Urinary bladder (tissue), 4 donors: ENCODE measurements around the gene MED12L. TPM values are rescaled to one million over a fixed set of nuclear protein-coding genes. Genes with fewer than 3 reads are reported as not detected.

Experiments used
- DNase-seq: peaks from one replicate; pipeline ENCODE4 v3.0.0-alpha.2; 2015; ENCODE audit errors: extremely low spot score
- H3K27ac ChIP-seq: one replicate; pipeline ENCODE4 v1.5.1; 2013; ENCODE audit warnings: low read depth, mild to moderate bottlenecking, moderate library complexity
- H3K36me3 ChIP-seq: one replicate; pipeline ENCODE4 v1.6.1; 2013; ENCODE audit warnings: mild to moderate bottlenecking, moderate library complexity; ENCODE audit not compliant: insufficient read depth
- H3K4me1 ChIP-seq: one replicate; pipeline ENCODE4 v1.6.1; 2013; ENCODE audit warnings: mild to moderate bottlenecking, moderate library complexity; ENCODE audit not compliant: insufficient read depth
- H3K4me3 ChIP-seq: one replicate; pipeline ENCODE4 v1.5.1; 2013; ENCODE audit warnings: low read depth, low read length
- WGBS: extraction: QIAGEN DNeasy Blood & Tissue Kit; methylation state at CpG from one replicate; pipeline ENCODE4 v1.1.7; 2013; 5-methylcytosine and 5-hydroxymethylcytosine counted together
- polyA plus RNA-seq: library from polyadenylated mRNA; stranded (reverse); fragments of 200-250 nt; gene quantifications from one replicate; pipeline ENCODE4 v1.2.3, GENCODE V29; 2013
- total RNA-seq: library from RNA; depleted of rRNA; stranded (reverse); fragments of >200 nt; gene quantifications from one replicate; pipeline ENCODE4 v1.2.3, GENCODE V29; 2014
- donor health status: healthy with polysubstance abuse.
- donor health status: healthy.

Gene MED12L
- total and polyA plus RNA-seq, 2 donors = 0.11 to 3.1 TPM

GRCh38 chr3:151306168-151306810, 220.8 kb downstream of the MED12L start:
- H3K27ac ChIP-seq = no peak overlapping the region
- H3K4me3 ChIP-seq = no peak overlapping the region
- no peak for DNase-seq
- H3K36me3 ChIP-seq = no peaks in the 10 kb centered on the region
- 90% methylated on average over 6 of the region's 6 CpGs for WGBS
- H3K4me1 ChIP-seq = no peaks in the 10 kb centered on the region

DNA sequence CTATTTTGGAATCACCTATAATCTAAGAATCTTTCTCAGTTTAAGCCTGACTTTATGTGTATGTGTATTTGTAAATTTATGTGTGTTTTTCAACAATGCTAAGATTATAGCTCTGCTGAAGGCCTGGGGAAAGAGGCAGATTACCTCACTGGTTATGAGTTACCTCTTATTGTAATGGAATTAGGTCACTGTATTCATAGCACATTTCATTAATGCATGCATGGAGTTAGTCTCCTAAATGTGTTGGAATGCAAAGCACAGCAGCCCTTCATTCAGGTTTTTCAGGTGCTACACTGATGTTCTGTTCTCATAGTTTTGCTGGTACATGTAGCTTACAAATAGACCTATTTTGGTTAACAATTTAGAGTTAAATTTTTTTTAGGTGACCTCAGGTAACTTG, 221.7 kb downstream of the MED12L start:
- no peak overlapping the region for H3K4me3 ChIP-seq
- no peaks in the 10 kb centered on the region for H3K4me1 ChIP-seq
- no peak overlapping the region for H3K27ac ChIP-seq
- DNase-seq = no peak
- no peaks in the 10 kb centered on the region for H3K36me3 ChIP-seq

DNA sequence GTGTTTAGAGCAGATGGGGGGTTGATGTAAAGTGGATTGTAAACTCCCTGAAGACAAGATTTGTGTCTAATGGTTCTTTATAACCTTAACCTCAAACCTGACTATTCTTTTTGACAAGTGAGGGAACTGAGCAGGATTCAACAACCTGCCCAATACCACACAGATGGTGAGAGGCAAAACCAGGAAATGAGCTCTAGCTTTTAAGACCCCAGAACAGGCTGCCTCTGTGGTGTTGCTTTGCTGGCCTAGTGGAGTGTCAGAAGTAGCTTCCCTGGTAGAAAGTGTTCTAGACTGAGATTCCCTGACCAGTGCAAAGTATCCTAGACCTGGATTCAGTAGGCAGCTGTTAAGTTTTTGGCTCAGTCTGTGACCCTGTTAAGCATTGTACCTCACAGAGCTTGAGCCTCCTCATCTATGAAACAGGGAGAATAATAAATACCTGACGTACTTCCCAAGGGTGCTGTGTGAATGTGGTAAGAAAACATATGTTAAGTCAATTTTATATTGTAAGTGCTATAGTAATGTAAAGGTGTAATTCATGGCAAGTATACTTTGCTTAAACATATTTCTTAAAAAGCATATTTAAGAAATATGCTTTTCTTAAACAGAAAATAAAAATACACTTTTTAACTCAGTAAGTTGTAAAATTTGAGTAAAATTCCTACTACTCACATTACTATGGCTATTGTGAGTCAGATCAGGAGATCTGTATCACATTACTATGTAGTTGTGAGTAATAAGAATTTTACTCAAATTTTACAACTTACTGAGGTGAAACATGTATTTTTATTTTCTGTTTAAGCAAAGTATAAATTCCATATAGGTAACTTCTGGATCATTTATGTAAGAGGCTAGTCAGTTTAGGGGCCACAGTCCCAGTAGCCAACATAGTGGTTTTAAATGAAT, 222.4 kb downstream of the MED12L start:
- WGBS = 91% methylated on average over 1 of the region's 1 CpG
- Histone ChIP-seq H3K36me3 (no peaks in the 10 kb centered on the region), H3K4me1 (no peaks in the 10 kb centered on the region), H3K27ac (no peak overlapping the region), H3K4me3 (no peak overlapping the region)
- DNase-seq = no peak

DNA sequence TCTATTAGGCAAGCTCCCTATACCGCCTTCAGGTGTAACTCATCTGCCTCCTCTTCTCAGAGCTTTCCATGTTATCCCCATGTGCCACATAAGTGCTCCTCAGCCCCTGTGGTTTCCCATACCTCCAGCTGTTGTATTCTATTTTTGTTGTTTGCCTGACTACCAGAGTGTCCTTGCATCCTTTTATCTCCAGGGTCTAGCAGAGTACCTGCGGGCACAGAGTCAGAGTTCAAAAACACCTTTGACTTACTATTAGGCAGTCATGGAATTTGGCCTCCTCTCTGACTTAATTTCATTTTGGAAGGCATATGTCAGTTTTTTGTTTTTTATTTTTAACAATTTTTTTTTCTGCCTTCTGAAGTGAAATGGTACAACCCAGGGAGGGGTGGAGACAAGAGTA, 224.1 kb downstream of the MED12L start:
- WGBS = 96% methylated on average over 2 of the region's 2 CpGs
- DNase-seq = no peak
- Histone ChIP-seq H3K27ac (no peak overlapping the region), H3K4me3 (no peak overlapping the region), H3K4me1 (no peaks in the 10 kb centered on the region), H3K36me3 (no peaks in the 10 kb centered on the region)

DNA sequence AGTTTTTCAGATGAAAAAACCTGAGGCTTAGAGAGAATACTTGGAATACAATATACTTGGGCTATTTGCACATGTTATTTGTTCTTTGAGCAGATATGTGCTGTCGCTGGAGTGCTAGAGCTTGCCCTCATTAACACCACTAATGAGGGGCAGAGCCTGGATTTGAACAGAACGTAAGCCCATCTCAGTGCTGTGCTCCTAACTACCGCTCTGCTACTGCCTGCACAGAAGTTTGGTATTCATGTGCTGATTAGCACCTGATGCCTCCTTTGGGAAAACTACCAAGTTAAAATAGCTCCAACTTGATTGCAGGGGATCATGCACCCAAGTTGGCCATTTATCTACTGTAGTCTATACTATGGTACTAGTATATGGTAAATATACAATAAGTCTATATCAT, 227.5 kb downstream of the MED12L start:
- no peaks in the 10 kb centered on the region for H3K4me1 ChIP-seq
- 92% methylated on average over 3 of the region's 3 CpGs for whole genome bisulfite sequencing
- no peaks in the 10 kb centered on the region for H3K36me3 ChIP-seq
- no peak overlapping the region for H3K4me3 ChIP-seq
- no peak overlapping the region for H3K27ac ChIP-seq
- DNase-seq = no peak

DNA sequence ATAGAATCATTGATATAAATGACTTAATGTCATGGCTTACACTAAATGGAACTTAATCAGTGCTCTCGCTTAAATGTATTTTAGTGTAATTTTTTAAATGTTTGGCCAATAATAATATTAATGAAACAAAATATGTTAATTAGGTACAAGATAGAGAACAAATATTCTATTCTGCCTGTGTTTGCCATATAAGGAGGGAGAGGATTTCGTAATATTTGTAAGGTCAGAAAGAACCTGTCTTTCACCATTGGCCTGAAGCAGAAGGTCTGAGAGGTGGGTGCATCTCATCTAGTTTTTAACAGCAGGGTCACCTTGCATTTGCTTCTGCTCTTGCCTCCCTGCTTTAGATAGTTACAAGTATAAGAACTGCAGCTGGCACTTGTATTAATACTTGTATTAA, 228.7 kb downstream of the MED12L start:
- WGBS = 74% methylated on average over 2 of the region's 2 CpGs
- Histone ChIP-seq H3K4me3 (no peak overlapping the region), H3K27ac (no peak overlapping the region), H3K4me1 (no peaks in the 10 kb centered on the region), H3K36me3 (no peaks in the 10 kb centered on the region)
- no peak for DNase-seq

- DNase-seq = no peak
- WGBS = 95% methylated on average over 5 of the region's 5 CpGs
- Histone ChIP-seq H3K36me3 (no peaks in the 10 kb centered on the region), H3K4me3 (no peak overlapping the region), H3K27ac (no peak overlapping the region), H3K4me1 (no peaks in the 10 kb centered on the region)
Observed at GRCh38 chr3:151314593-151314992, 229.1 kb downstream of the MED12L start.

DNA sequence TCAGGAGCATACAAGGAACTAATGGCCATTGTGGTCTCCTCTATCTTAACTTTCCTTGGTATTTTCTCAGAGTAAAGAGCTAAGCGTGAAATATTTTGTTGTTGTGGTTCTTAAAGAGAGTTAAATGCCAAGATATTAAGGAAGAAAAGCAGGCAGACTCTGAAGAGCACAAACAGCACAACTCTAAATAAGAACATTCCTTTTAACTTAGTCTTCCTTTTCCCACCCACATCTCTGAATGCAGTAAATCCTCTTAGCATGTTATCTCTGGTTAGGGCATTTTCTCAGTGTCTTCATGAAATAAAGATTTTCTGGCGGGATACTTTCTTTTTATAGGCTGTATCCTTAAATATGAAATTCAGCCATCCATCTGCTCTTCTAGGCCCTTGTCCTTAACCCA, 229.7 kb downstream of the MED12L start:
- 66% methylated on average over 2 of the region's 2 CpGs for WGBS
- no peak overlapping the region for H3K4me3 ChIP-seq

DNA sequence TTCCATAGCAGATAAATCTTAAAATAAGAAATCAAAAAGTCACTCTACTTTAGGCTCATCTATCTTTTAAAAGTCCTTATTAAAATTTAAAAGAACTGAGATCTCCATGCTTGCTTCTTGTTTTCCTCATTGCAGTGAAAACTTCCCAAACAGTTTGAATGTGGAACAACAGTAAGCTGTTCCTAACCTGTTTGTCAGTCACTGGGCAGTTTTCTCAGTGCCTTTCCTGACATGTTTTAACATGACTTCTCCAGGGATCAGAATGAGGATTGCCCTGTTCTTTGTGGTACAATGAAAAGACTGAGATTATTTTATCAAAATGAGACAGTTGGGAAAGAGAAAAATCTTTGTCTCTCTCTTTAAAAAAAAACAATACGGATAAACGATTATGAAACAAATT, 230.4 kb downstream of the MED12L start:
- DNase-seq = peak; percentile 48
- no peak overlapping the region for H3K4me3 ChIP-seq
- H3K4me1 ChIP-seq = no peaks in the 10 kb centered on the region
- WGBS = 80% methylated on average over 2 of the region's 2 CpGs
- no peaks in the 10 kb centered on the region for H3K36me3 ChIP-seq
- no peak overlapping the region for H3K27ac ChIP-seq

More for the DNA sequence above, 229.7 kb downstream of the MED12L start:
- no peak overlapping the region for H3K27ac ChIP-seq
- DNase-seq = no peak
- H3K4me1 ChIP-seq = no peaks in the 10 kb centered on the region
- no peaks in the 10 kb centered on the region for H3K36me3 ChIP-seq

DNA sequence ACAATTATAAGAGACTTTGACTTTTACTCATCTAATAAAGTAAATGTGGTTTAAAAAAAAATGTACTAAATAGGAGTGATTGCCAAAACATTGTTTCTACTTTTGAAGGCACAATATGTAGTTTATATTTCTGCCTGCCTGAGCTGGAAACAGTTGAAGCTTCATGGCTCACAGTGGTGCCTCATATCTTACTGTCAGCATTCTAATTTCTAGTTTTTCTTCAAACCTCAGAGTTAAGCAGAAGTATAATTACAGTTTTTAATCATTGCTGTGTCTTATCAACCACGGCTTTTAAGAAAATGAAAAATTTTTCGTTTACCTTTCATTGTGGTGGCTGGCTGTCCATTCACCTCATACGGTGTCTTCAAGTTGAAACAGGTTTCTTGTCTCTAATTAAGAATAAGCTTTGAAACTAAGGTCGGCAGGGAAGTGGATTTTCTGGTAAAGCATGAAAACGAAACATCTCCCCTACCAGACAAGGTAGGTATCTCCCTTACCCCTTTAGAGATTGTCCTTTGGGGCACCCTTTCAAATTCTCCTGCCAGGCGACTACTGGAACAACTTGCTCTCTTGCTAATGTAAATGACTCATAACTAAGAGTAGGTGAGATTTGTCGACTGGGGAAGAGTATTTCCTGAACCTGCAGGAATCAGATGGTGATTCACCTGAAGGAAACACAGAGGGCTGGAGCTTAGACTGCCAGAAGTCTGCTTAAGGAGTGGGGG, 231.0 kb downstream of the MED12L start, which contains the start of gene GPR87:
GPR87 (minus strand) TSS at position 554 of the 725 bp plus-strand sequence. CDS start 16,720 bp downstream, outside the sequence.
- DNase-seq = peak; percentile 56
- Histone ChIP-seq H3K36me3 (no peaks in the 10 kb centered on the region), H3K27ac (peak within 1 kb of the TSS; percentile 29), H3K4me3 (no peak within 1 kb of the TSS), H3K4me1 (no peaks in the 10 kb centered on the region)
- WGBS = 69% methylated on average over 7 of the region's 7 CpGs

GRCh38 chr3:151318313-151318712, 232.8 kb downstream of the MED12L start:
- no peaks in the 10 kb centered on the region for H3K36me3 ChIP-seq
- no peak overlapping the region for H3K27ac ChIP-seq
- no peaks in the 10 kb centered on the region for H3K4me1 ChIP-seq
- no peak overlapping the region for H3K4me3 ChIP-seq
- DNase-seq = no peak

DNA sequence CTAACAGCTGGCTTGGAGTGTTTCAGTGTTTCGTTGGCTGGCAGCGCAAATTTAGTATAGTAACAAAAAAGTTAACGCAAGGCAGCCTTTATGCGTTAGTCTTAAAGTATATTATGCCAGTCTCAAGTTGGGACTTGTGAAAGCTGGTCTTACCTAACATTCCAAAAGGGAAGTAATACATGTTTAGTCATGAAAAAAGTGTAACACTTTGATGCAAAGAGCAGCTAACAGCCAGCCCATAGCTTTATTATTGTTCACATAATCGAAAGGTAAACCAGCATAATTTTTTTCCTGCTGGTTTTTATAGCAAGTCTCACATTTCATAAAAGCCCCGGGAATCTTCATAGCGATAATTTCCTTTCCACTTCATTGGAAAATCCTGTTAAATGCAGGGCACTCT, 233.5 kb downstream of the MED12L start:
- no peak overlapping the region for H3K4me3 ChIP-seq
- H3K36me3 ChIP-seq = no peaks in the 10 kb centered on the region
- DNase-seq = peak; percentile 54
- H3K27ac ChIP-seq = no peak overlapping the region
- no peaks in the 10 kb centered on the region for H3K4me1 ChIP-seq
- 74% methylated on average over 7 of the region's 7 CpGs for WGBS

- Histone ChIP-seq H3K4me1 (no peaks in the 10 kb centered on the region), H3K27ac (no peak overlapping the region), H3K36me3 (no peaks in the 10 kb centered on the region), H3K4me3 (no peak overlapping the region)
- WGBS = 79% methylated on average over 4 of the region's 4 CpGs
- no peak for DNase-seq
Observed at GRCh38 chr3:151319628-151320027, 234.2 kb downstream of the MED12L start.

DNA sequence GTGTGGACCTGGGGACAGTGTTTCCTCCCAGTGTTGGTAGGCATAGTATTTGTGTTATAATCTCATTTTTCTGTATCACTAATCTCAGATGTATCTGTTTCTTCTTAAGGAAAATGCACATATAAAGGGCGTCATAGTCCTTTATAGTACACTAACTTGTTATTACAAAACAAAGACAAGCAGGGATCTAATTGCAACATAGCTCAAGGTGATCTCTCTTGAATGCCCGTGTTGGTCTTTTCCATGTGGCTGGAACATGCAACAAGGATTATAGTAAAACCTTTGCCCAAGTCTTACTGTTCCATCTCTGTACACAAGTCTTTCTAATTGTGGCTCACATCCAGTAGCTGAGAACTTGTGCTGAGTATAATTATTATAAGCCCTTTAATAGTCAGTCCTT, 234.7 kb downstream of the MED12L start:
- no peaks in the 10 kb centered on the region for H3K4me1 ChIP-seq
- no peak overlapping the region for H3K4me3 ChIP-seq
- H3K27ac ChIP-seq = no peak overlapping the region
- WGBS = 84% methylated on average over 2 of the region's 2 CpGs
- no peaks in the 10 kb centered on the region for H3K36me3 ChIP-seq
- DNase-seq = no peak
